Right lung (tissue), 5 donors: ENCODE data around the gene CENPX. TPM values are rescaled to one million over a fixed set of nuclear protein-coding genes. Genes with fewer than 3 reads are reported as not detected.
A peak's percentile ranks its signal among the peaks of the same experiment; 100 is the strongest.
"Not testable (repeated sequence)": the region's sequence is repeated elsewhere in the genome, so short reads cannot be mapped to it uniquely, and the experiment has no call there.

Experiments used
- DNase-seq, 2 donors: peaks; one replicate each; pipeline ENCODE4 v3.0.0-alpha.2; 2013
- polyA plus RNA-seq, 5 donors: library from polyadenylated mRNA; unstranded; fragments of 120-200 nt; gene quantifications; one replicate each; pipeline versions ENCODE4 v1.2.1 to v1.2.3, GENCODE V29; 2013; ENCODE audit warnings: inconsistent platforms in 1 of 5, low replicate concordance in 1 of 5; ENCODE audit not compliant: insufficient read length in 5 of 5, insufficient read depth in 1 of 5

CENPX gene
- polyA plus RNA-seq, 5 donors = 43.6 to 68.6 (median 50.9) TPM

GRCh38 chr17:81984773-81985410 lies 37.8 kb downstream of the CENPX start:
- no peak for DNase-seq

GRCh38 chr17:81983639-81984373 lies 38.9 kb downstream of the CENPX start:
- no peak for DNase-seq

GRCh38 chr17:81983011-81983638 lies 39.6 kb downstream of the CENPX start:
- no peak for DNase-seq

GRCh38 chr17:81981511-81981910 lies 41.2 kb downstream of the CENPX start:
- not testable (repeated sequence) for DNase-seq

- DNase-seq = no peak
Observed at GRCh38 chr17:81980707-81981343, 41.9 kb downstream of the CENPX start.

- no peak for DNase-seq
Observed at GRCh38 chr17:81980122-81980521, 42.6 kb downstream of the CENPX start.

- no peak for DNase-seq
Observed at GRCh38 chr17:81978524-81979298, 44.0 kb downstream of the CENPX start.

- DNase-seq = peak; percentile 93
Observed at GRCh38 chr17:81977211-81977808, 45.4 kb downstream of the CENPX start, which contains the start of gene ASPSCR1. ASPSCR1 (plus strand) TSS chr17:81977629; CDS start chr17:81977647, 18 bp downstream.

- no peak for DNase-seq
Observed at GRCh38 chr17:81976332-81977210, 46.1 kb downstream of the CENPX start.

- DNase-seq = no peak
Observed at GRCh38 chr17:81973432-81973831, 49.2 kb downstream of the CENPX start.

- no peak for DNase-seq
Observed at GRCh38 chr17:81968850-81969812, 53.5 kb downstream of the CENPX start.

Other genes starting within 250 kb of the CENPX start
- under 1 TPM in 4 of 5 donors, not detected in 1; 0.08 to 0.42 (median 0.20) TPM for gene GCGR, start 218.7 kb downstream of the CENPX start, polyA plus RNA-seq
- gene MCRIP1, start 189.6 kb downstream of the CENPX start, polyA plus RNA-seq = 100 to 1,000 TPM in 1 of 5 donors, 10 to 100 TPM in 4; 53.6 to 144 (median 89.4) TPM
- 1 to 10 TPM in 1 of 5 donors, under 1 TPM in 4; 0.11 to 1.7 (median 0.15) TPM for gene PPP1R27, start 187.8 kb downstream of the CENPX start, polyA plus RNA-seq
- 100 to 1,000 TPM; 405 to 645 (median 548) TPM for gene P4HB, start 162.3 kb downstream of the CENPX start, polyA plus RNA-seq
- 100 to 1,000 TPM; 109 to 300 (median 150) TPM for gene ARHGDIA, start 151.5 kb downstream of the CENPX start, polyA plus RNA-seq
- gene ALYREF, start 131.3 kb downstream of the CENPX start, polyA plus RNA-seq = 100 to 1,000 TPM in 1 of 5 donors, 10 to 100 TPM in 4; 65.2 to 102 (median 69.9) TPM
- 100 to 1,000 TPM in 1 of 5 donors, 10 to 100 TPM in 4; 58.1 to 139 (median 77.9) TPM for gene ANAPC11, start 131.2 kb downstream of the CENPX start, polyA plus RNA-seq
- gene NPB, start 120.6 kb downstream of the CENPX start, polyA plus RNA-seq = 1 to 10 TPM in 4 of 5 donors, under 1 TPM in 1; 0.85 to 1.4 (median 1.3) TPM
- gene PCYT2, start 111.5 kb downstream of the CENPX start, polyA plus RNA-seq = 10 to 100 TPM; 13.9 to 26.7 (median 15.7) TPM
- 10 to 100 TPM in 4 of 5 donors, 1 to 10 TPM in 1; 9.7 to 15.2 (median 12.9) TPM for gene SIRT7, start 104.7 kb downstream of the CENPX start, polyA plus RNA-seq
- gene MAFG, start 95.1 kb downstream of the CENPX start, polyA plus RNA-seq = 10 to 100 TPM in 2 of 5 donors, 1 to 10 TPM in 3; 7.1 to 13.4 (median 9.7) TPM
- gene PYCR1, start 85.6 kb downstream of the CENPX start, polyA plus RNA-seq = 10 to 100 TPM; 31.4 to 88.9 (median 40.3) TPM
- gene MYADML2, start 75.6 kb downstream of the CENPX start, polyA plus RNA-seq = 1 to 10 TPM in 1 of 5 donors, under 1 TPM in 3, not detected in 1; 0.10 to 1.2 (median 0.17) TPM
- gene NOTUM, start 61.7 kb downstream of the CENPX start, polyA plus RNA-seq = 10 to 100 TPM; 29.6 to 81.0 (median 65.9) TPM
- gene ASPSCR1, start 45.2 kb downstream of the CENPX start, polyA plus RNA-seq = 10 to 100 TPM; 32.9 to 68.3 (median 44.6) TPM
- 10 to 100 TPM; 11.4 to 24.3 (median 16.9) TPM for gene LRRC45, start 427 bp upstream of the CENPX start, polyA plus RNA-seq
- 10 to 100 TPM; 11.6 to 26.2 (median 16.2) TPM for gene RAC3, start 8.8 kb upstream of the CENPX start, polyA plus RNA-seq
- 10 to 100 TPM; 57.7 to 99.0 (median 67.4) TPM for gene DCXR, start 14.8 kb upstream of the CENPX start, polyA plus RNA-seq
- gene RFNG, start 28.9 kb upstream of the CENPX start, polyA plus RNA-seq = 10 to 100 TPM; 31.2 to 57.4 (median 50.3) TPM
- gene GPS1, start 29.0 kb upstream of the CENPX start, polyA plus RNA-seq = 100 to 1,000 TPM in 1 of 5 donors, 10 to 100 TPM in 4; 63.6 to 105 (median 81.9) TPM
- gene DUS1L, start 42.9 kb upstream of the CENPX start, polyA plus RNA-seq = 100 to 1,000 TPM in 1 of 5 donors, 10 to 100 TPM in 4; 51.2 to 104 (median 67.2) TPM
- 10 to 100 TPM; 17.0 to 71.5 (median 22.6) TPM for gene FASN, start 75.4 kb upstream of the CENPX start, polyA plus RNA-seq
- gene CCDC57, start 190.0 kb upstream of the CENPX start, polyA plus RNA-seq = 10 to 100 TPM; 42.5 to 68.9 (median 64.8) TPM
- 10 to 100 TPM; 10.2 to 23.4 (median 20.1) TPM for gene SLC16A3, start 206.2 kb upstream of the CENPX start, polyA plus RNA-seq